ENCODE results near the gene AGAP2. TPM values are rescaled to one million over a fixed set of nuclear protein-coding genes. Genes with fewer than 3 reads are reported as not detected.
"Not testable (repeated sequence)": the region's sequence is repeated elsewhere in the genome, so short reads cannot be mapped to it uniquely, and the experiment has no call there.

AGAP2 gene
- total and polyA plus RNA-seq, 2 of the 13 experiments (the other 11 are each of a cell fraction or from before 2014, with no cell fraction given) = 0.38 to 0.45 TPM

DNA sequence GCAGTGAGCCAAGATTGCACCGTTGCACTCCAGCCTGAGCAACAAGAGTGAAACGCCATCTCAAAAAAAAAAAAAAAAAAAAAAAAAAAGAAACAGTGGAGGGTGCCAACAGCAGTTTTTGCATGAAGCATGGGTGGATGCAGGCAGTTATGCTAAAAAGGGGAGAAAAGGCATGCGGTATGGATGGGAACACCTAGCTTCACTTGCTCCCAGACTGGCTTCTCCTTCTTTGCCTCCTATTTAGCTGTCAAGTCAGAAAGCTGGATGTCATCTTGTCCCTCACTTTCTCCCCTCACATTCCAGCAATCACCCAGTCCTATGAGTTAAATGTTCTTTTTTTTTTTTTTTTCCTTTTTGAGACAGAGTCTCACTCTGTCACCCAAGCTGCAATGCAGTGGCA is 36.5 kb upstream of the AGAP2 start:
- Histone ChIP-seq H3K9ac (ENCODE audit: insufficient read depth, low read depth, low read length) (no peak overlapping the region), H3K27me3 (ENCODE audit: control insufficient read depth in 1 of 2, insufficient read depth in 2 of 2, low read length in 2 of 2) (no peaks in the 10 kb centered on the region; a peak in 1 of 5 replicates), H3K4me3 (replicated peaks in 1 of 3; ENCODE audit: insufficient read depth in 1 of 3, low read depth in 2 of 3, low read length in 3 of 3) (no peak overlapping the region), H3K4me1 (ENCODE audit: insufficient read depth, low read length) (peaks cover 23% of the 10 kb centered on the region), H3K9me3 (ENCODE audit: low read length) (no peaks in the 10 kb centered on the region), H3K4me2 (ENCODE audit: low read depth, low read length) (no peak overlapping the region), H4K20me1 (ENCODE audit: insufficient read depth, low read length) (no peaks in the 10 kb centered on the region), H3K79me2 (ENCODE audit: insufficient read depth, low read length) (peaks cover 17% of the 10 kb centered on the region), H3K27ac (ENCODE audit: extremely low read length, insufficient read depth, low read length) (no peak overlapping the region), H3K36me3 (replicated peaks in 1 of 2; ENCODE audit: control insufficient read depth in 1 of 2, insufficient read depth in 2 of 2, low read length in 2 of 2) (peaks cover 0 to 7% of the 10 kb centered on the region in 2 experiments; a peak in 4 of 5 replicates), H2AFZ (ENCODE audit: low read length) (no peak overlapping the region)
- ChIA-PET POLR2A (interaction anchor here (0.7 kb wide), 1 partner anchor 10 kb away, joined by 3 read pairs; no protein-coding TSS in a partner anchor), CTCF (ENCODE audit: low intra/inter-chr PET ratio, low total read pairs) (no interaction called here)
- TF ChIP-seq, protein P1, sequence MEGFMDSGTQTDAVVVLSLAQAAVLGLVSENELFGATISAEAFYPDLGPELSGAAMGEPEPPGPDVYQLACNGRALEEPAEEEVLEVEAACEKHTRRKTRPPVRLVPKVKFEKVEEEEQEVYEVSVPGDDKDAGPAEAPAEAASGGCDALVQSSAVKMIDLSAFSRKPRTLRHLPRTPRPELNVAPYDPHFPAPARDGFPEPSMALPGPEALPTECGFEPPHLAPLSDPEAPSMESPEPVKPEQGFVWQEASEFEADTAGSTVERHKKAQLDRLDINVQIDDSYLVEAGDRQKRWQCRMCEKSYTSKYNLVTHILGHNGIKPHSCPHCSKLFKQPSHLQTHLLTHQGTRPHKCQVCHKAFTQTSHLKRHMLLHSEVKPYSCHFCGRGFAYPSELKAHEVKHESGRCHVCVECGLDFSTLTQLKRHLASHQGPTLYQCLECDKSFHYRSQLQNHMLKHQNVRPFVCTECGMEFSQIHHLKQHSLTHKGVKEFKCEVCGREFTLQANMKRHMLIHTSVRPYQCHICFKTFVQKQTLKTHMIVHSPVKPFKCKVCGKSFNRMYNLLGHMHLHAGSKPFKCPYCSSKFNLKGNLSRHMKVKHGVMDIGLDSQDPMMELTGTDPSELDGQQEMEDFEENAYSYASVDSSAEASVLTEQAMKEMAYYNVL (CRISPR knock-in tag; IDR thresholded peaks at IDR 0.05; ENCODE audit: borderline replicate concordance) = no peak
- no peak for TF ChIP-seq ELF4 (CRISPR knock-in tag; IDR thresholded peaks at IDR 0.05; ENCODE audit: borderline replicate concordance)
- TF ChIP-seq RCOR2 (CRISPR knock-in tag; IDR thresholded peaks at IDR 0.05) = no peak
- 95% methylated on average over 3 of the region's 3 CpGs for WGBS (ENCODE audit: low lambda C conversion rate)
- intact Hi-C loops (cut with micrococcal nuclease; ENCODE audit: unreplicated experiment) = no loop called here
- FAIRE-seq = no peak
- BruUV-seq (replicated peaks) = no TSS peak
- in situ Hi-C loops (cut with HindIII; ENCODE audit: extremely low pct_ligation_motif_present, low pct_unique_long_range_greater_than_20kb) = no loop called here
- no peak for DNase-seq (ENCODE audit: low spot score)
- no peak for ATAC-seq

DNA sequence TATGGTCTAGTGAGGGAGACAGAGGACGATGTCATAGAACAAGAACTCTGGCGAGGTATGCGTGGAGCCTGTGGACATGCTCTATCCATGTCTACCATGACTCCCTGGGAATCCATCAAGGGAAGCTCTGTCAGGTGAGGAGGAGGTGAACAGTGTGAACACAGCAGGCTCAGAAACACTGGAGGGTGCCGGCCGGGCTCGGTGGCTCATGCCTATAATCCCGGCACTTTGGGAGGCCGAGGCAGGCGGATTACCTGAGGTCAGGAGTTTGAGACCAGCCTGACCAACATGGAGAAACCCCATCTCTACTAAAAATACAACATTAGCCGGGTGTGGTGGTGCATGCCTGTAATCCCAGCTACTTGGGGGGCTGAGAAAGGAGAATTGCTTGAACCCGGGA is 36.1 kb upstream of the AGAP2 start:
- ATAC-seq = not testable (repeated sequence)
- intact Hi-C loops (cut with micrococcal nuclease; ENCODE audit: unreplicated experiment) = loop anchor here (5.0 kb wide), 1 partner anchor 68 kb away; no protein-coding TSS in a partner anchor

More for the DNA sequence above, 36.1 kb upstream of the AGAP2 start:
- H3K9ac ChIP-seq (ENCODE audit: insufficient read depth, low read depth, low read length); H3K4me3 ChIP-seq (replicated peaks in 1 of 3; ENCODE audit: insufficient read depth in 1 of 3, low read depth in 2 of 3, low read length in 3 of 3); H2AFZ ChIP-seq (ENCODE audit: low read length); H3K27ac ChIP-seq (ENCODE audit: extremely low read length, insufficient read depth, low read length); H3K36me3 ChIP-seq (replicated peaks in 1 of 2; ENCODE audit: control insufficient read depth in 1 of 2, insufficient read depth in 2 of 2, low read length in 2 of 2); H3K27me3 ChIP-seq (ENCODE audit: control insufficient read depth in 1 of 2, insufficient read depth in 2 of 2, low read length in 2 of 2); FAIRE-seq; BruUV-seq (replicated peaks); CTCF ChIA-PET (ENCODE audit: low intra/inter-chr PET ratio, low total read pairs); H3K9me3 ChIP-seq (ENCODE audit: low read length); in situ Hi-C loops (cut with HindIII; ENCODE audit: extremely low pct_ligation_motif_present, low pct_unique_long_range_greater_than_20kb); H3K4me2 ChIP-seq (ENCODE audit: low read depth, low read length); DNase-seq (ENCODE audit: low spot score); H4K20me1 ChIP-seq (ENCODE audit: insufficient read depth, low read length): not testable (repeated sequence)
- POLR2A ChIA-PET = interaction anchor here (0.7 kb wide), 1 partner anchor 11 kb away, joined by 3 read pairs; no protein-coding TSS in a partner anchor
- peaks cover 23% of the 10 kb centered on the region for H3K4me1 ChIP-seq (ENCODE audit: insufficient read depth, low read length)
- H3K79me2 ChIP-seq (ENCODE audit: insufficient read depth, low read length) = peaks cover 17% of the 10 kb centered on the region
- 98% methylated on average over 11 of the region's 11 CpGs for WGBS (ENCODE audit: low lambda C conversion rate)
